ENCODE data around the gene HNF4A. TPM values are rescaled to one million over a fixed set of nuclear protein-coding genes. Genes with fewer than 3 reads are reported as not detected.

The HNF4A gene
- total RNA-seq, 1 donor from 2014 or later: not detected

DNA sequence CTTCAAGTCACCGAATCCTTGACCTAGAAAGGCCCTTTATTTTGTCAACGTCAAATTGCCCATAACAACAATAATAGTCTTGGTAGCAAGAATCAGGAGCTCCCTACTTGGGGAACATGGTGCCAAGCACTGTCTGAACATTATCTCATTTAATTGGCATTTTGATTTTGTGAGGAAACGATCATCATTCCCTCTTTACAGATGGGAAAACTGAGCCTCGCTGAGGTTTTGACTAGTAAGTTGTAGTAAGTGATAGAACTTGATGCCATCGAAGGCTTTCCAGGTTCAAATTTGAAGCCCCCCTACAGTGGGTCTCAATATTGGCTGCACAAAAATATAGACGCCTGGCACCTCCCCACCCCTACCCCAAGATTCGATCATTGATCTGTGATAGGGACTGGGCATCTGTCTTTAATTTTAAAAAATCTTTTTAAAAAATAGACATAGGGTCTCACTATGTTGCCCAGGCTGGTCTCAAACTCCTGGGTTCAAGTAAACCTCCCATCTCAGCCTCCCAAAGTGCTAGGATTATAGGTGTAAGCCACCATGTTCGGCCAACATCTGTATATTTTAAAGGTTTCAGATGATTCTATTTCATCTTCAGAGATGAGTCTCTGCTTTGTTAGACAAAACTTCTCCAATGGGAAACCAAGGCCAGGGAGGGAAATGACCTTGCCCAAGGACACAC lies 36.7 kb downstream of the HNF4A start:
- TF ChIP-seq, protein P1, sequence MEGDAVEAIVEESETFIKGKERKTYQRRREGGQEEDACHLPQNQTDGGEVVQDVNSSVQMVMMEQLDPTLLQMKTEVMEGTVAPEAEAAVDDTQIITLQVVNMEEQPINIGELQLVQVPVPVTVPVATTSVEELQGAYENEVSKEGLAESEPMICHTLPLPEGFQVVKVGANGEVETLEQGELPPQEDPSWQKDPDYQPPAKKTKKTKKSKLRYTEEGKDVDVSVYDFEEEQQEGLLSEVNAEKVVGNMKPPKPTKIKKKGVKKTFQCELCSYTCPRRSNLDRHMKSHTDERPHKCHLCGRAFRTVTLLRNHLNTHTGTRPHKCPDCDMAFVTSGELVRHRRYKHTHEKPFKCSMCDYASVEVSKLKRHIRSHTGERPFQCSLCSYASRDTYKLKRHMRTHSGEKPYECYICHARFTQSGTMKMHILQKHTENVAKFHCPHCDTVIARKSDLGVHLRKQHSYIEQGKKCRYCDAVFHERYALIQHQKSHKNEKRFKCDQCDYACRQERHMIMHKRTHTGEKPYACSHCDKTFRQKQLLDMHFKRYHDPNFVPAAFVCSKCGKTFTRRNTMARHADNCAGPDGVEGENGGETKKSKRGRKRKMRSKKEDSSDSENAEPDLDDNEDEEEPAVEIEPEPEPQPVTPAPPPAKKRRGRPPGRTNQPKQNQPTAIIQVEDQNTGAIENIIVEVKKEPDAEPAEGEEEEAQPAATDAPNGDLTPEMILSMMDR (conservative IDR thresholded peaks at IDR 0.05; ENCODE audit: low read depth, low read length): no peak
- DNase-seq (ENCODE audit: low read depth): no peak
- H3K4me3 ChIP-seq (ENCODE audit: low read depth, low read length): no peak overlapping the region

DNA sequence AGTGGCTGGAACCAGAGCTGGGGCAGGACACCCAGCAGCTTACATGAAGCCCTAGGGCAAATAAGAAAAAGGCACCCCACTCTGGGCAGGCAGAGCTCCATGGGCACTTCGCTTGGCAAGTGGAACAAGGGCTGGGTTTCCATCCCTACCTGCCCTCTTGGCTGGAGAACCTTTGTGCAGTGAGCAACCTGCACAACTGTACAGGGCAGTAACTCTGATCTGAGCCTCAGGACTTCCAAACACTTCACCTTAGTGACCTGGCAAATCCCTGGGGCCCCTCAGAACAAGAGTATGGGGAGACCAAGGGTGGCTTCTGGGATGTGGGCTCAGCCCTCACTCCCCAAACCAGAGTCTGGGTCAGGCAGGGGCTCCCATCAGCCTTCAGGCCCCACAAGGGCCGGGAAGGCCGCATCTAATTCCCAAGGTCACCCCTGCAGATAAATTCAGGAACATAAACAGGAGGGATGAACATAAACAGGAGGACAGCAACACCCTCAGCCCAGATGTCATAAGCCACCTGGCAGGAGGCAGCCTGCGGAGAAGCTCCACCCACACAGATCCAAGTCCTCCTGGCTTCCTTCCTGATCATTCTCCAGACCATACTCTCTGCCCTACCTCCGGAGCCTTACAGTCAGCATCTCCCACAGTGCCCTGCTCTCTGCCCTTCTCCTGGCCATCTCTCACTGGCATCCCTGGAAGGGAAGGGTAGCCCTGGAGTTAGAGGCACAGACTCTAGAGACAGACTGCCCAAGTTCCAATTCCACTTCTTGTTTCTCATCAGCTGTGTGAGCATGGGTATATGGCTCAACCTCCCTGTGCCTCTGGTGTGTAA lies 37.5 kb downstream of the HNF4A start:
- TF ChIP-seq, protein P1 (conservative IDR thresholded peaks at IDR 0.05; ENCODE audit: low read depth, low read length): no peak
- H3K4me3 ChIP-seq (ENCODE audit: low read depth, low read length): no peak overlapping the region
- no peak for DNase-seq (ENCODE audit: low read depth)

DNA sequence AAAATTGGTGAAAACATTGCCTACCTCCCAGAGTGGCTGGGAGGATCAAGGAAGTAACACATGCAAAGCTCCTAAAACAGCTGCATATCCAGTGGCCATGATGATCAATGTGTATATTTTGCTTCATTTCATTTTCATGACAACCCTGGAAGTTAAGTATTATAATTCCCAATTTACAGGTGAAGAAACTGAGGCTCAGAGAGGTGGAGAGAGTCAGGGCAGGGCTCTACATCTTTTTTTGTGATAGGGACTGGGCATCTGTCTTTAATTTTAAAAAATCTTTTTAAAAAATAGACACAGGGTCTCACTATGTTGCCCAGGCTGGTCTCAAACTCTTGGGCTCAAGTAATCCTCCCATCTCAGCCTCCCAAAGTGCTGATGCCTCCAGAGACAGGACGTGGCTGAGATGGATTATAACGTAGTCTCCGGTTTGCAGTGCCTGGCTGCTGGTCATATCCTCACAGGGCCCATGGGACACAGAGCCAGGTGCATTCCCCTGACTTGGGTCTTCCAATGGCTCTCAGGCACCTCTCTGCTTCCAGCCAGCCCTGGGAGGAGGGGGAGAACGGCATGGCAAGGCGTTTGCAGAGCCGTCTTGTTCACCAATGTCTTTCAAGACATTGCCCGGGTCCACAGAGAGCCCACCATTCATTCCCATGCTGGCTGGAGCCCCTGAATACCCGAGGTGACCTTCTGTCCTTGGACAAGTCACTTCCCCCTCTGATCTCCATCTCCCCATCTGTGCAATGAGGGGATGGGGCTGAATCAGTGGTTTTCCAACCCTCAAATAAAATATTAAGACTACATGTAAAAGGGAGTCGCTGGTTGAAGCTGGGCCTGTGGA lies 38.3 kb downstream of the HNF4A start:
- TF ChIP-seq, protein P1 (conservative IDR thresholded peaks at IDR 0.05; ENCODE audit: low read depth, low read length): no peak
- no peak overlapping the region for H3K4me3 ChIP-seq (ENCODE audit: low read depth, low read length)
- DNase-seq (ENCODE audit: low read depth): no peak

DNA sequence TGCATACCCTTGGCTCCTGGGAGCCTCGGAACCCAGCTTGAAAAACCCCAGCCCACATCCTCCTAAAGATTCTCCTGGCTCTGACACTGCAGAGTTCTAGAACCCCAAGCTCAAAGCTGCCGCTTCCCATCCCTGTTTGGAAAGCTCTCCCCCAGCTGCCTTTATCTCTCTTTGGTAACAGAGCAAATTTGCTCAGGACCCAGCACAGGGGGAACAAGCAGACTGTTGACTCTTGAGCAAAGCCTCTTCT lies 38.9 kb downstream of the HNF4A start:
- TF ChIP-seq, protein P1 (conservative IDR thresholded peaks at IDR 0.05; ENCODE audit: low read depth, low read length): no peak

DNA sequence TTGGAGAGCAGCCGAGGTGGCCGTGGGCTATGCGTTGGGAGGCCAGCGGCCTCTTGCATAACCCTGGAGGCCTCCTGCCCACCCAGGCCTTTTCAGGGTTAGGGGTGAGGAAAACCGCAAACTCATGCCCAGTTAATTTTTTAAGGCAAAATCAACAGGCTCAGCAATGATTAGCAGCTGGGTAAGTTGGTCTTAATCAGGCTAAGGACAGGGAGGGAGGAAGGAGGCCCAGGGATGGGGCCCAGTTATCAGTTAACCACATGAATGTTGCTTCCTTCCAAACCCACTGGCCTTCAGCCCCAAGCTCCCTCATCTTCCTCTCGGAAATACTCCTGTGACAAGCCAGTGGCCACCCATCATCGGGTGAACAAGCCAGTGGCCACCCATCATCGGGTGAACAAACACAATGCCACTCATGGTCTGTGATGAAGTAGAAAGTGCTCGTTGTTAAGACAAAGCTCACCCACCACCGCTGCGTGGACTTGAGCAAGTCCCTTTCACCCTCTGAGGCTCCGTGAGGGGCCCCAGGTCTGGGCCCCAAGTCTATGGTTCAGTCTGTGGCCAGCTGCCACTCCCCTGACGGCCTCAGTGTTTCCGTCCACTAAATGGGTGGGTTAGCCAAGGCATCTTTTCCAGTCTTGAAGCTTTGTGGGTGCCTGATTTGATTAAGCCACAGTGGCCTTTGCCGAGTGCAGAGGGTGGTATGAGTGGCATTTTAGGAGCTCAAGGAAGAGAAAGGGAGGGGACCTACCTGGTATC lies 39.4 kb downstream of the HNF4A start:
- H3K4me3 ChIP-seq (ENCODE audit: low read depth, low read length): no peak overlapping the region
- DNase-seq (ENCODE audit: low read depth): peak; percentile 36
- TF ChIP-seq, protein P1 (conservative IDR thresholded peaks at IDR 0.05; ENCODE audit: low read depth, low read length): no peak

More for the DNA sequence above, 38.9 kb downstream of the HNF4A start:
- no peak overlapping the region for H3K4me3 ChIP-seq (ENCODE audit: low read depth, low read length)
- DNase-seq (ENCODE audit: low read depth): no peak

All from epithelial cell of proximal tubule (primary cell).